ENCODE results near the gene CDC20B. TPM values are rescaled to one million over a fixed set of nuclear protein-coding genes. Genes with fewer than 3 reads are reported as not detected.

CDC20B gene
- total RNA-seq, 1 experiment from 2014 or later: 0.26 TPM

GRCh38 chr5:55113327-55113726, 59.6 kb downstream of the CDC20B start:
- Histone ChIP-seq H4K91ac (ENCODE audit: insufficient read length, low read depth, low read length) (no peak overlapping the region), H2AFZ (ENCODE audit: low read length) (no peak overlapping the region), H2BK120ac (ENCODE audit: low read depth, low read length, poor library complexity, severe bottlenecking) (no peak overlapping the region), H3K4me2 (ENCODE audit: insufficient read depth, insufficient read length, low read length) (no peak overlapping the region), H3T11ph (ENCODE audit: low read length) (no peak overlapping the region), H3K27me3 (ENCODE audit: insufficient read depth, low read length) (no peaks in the 10 kb centered on the region), H3K9me3 (ENCODE audit: control insufficient read depth, low read depth, low read length) (no peaks in the 10 kb centered on the region), H2BK12ac (ENCODE audit: insufficient read length, low read depth, low read length) (no peak overlapping the region), H2AK5ac (ENCODE audit: insufficient read length, low read length) (peak overlapping the region; percentile 95), H3K14ac (ENCODE audit: insufficient read depth, low read length) (no peak overlapping the region), H3K9ac (ENCODE audit: extremely low read depth, insufficient read length, low read length) (no peak overlapping the region), H3K79me2 (ENCODE audit: insufficient read depth, low read length) (no peaks in the 10 kb centered on the region), H3K27ac (ENCODE audit: insufficient read length, low read depth, low read length) (no peak overlapping the region), H3K4ac (ENCODE audit: low read depth, low read length) (no peak overlapping the region), H3K23me2 (ENCODE audit: insufficient read length, low read depth, low read length, poor library complexity, severe bottlenecking) (no peaks in the 10 kb centered on the region), H4K5ac (ENCODE audit: insufficient read length, low read depth, low read length) (peak overlapping the region; percentile 75), H3K4me1 (ENCODE audit: insufficient read depth, low read length) (peaks cover 3% of the 10 kb centered on the region), H4K8ac (replicated peaks; ENCODE audit: insufficient read length, low read depth, low read length) (no peak overlapping the region), H3K23ac (ENCODE audit: insufficient read length, low read depth, low read length) (no peak overlapping the region), H4K20me1 (ENCODE audit: control insufficient read depth, insufficient read depth, insufficient read length) (no peaks in the 10 kb centered on the region), H3K18ac (ENCODE audit: insufficient read length, low read depth, low read length) (no peak overlapping the region), H3K56ac (ENCODE audit: insufficient read length, low read depth, low read length) (no peak overlapping the region), H2BK15ac (ENCODE audit: low read depth, low read length) (no peak overlapping the region), H3K79me1 (ENCODE audit: insufficient read depth, low read depth, low read length, poor library complexity, severe bottlenecking) (no peaks in the 10 kb centered on the region), H2BK20ac (ENCODE audit: low read depth, low read length, poor library complexity, severe bottlenecking) (no peak overlapping the region), H2BK5ac (ENCODE audit: insufficient read length, low read length) (no peak overlapping the region)
- H3K27me3 Mint-ChIP-seq (ENCODE audit: low read depth): no peaks in the 10 kb centered on the region; the same call in 1 of the 2 replicates
- H3K4me3 Mint-ChIP-seq: no peak overlapping the region
- no peak for TF ChIP-seq CTCF (conservative IDR thresholded peaks at IDR 0.05)
- no peak for DNase-seq
- no peaks in the 10 kb centered on the region for H3K9me3 Mint-ChIP-seq
- H3K4me1 Mint-ChIP-seq: peaks cover 10% of the 10 kb centered on the region in 2 experiments
- no peak overlapping the region for H3K27ac Mint-ChIP-seq
- no peaks in the 10 kb centered on the region for H3K36me3 Mint-ChIP-seq (ENCODE audit: insufficient read depth in 1 of 3, low read depth in 3 of 3)
